NCI-H524 (cell line): ENCODE results near the gene NEDD9.

Experiments
- DNase-seq, 2 experiments: peaks; one replicate each; lab custom pipeline; 2025; lab: John Stamatoyannopoulos, UW

NEDD9 gene

GRCh38 chr6:11201772-11202512, 30.5 kb downstream of the NEDD9 start:
- no peak for DNase-seq

GRCh38 chr6:11201015-11201414, 31.5 kb downstream of the NEDD9 start:
- no peak for DNase-seq

- no peak for DNase-seq
Observed at GRCh38 chr6:11200356-11200755, 32.1 kb downstream of the NEDD9 start.

- no peak for DNase-seq
Observed at GRCh38 chr6:11198663-11199603, 33.5 kb downstream of the NEDD9 start.

- no peak for DNase-seq
Observed at GRCh38 chr6:11197850-11198249, 34.6 kb downstream of the NEDD9 start.

GRCh38 chr6:11197175-11197536, 35.3 kb downstream of the NEDD9 start:
- no peak for DNase-seq

- DNase-seq = no peak
Observed at GRCh38 chr6:11196511-11197174, 35.8 kb downstream of the NEDD9 start.

GRCh38 chr6:11194356-11195218, 37.9 kb downstream of the NEDD9 start:
- DNase-seq = no peak

GRCh38 chr6:11193434-11193833, 39.0 kb downstream of the NEDD9 start:
- DNase-seq = no peak

GRCh38 chr6:11192167-11192566, 40.3 kb downstream of the NEDD9 start:
- DNase-seq = no peak

GRCh38 chr6:11190625-11191245, 41.7 kb downstream of the NEDD9 start:
- no peak for DNase-seq

- DNase-seq = no peak
Observed at GRCh38 chr6:11189865-11190624, 42.4 kb downstream of the NEDD9 start.

- DNase-seq = no peak
Observed at GRCh38 chr6:11188161-11188915, 44.1 kb downstream of the NEDD9 start.

GRCh38 chr6:11187301-11187700, 45.2 kb downstream of the NEDD9 start:
- no peak for DNase-seq

GRCh38 chr6:11185204-11185842, 47.1 kb downstream of the NEDD9 start:
- no peak for DNase-seq

- DNase-seq = no peak
Observed at GRCh38 chr6:11183761-11184362, 48.6 kb downstream of the NEDD9 start.

- DNase-seq = no peak
Observed at GRCh38 chr6:11181478-11182136, 50.9 kb downstream of the NEDD9 start.
